ENCODE data around the gene CENPVL2.
A peak's percentile ranks its signal among the peaks of the same experiment; 100 is the strongest.
"Not testable (repeated sequence)": the region's sequence is repeated elsewhere in the genome, so short reads cannot be mapped to it uniquely, and the experiment has no call there.

The CENPVL2 gene

GRCh38 chrX:51643377-51643776 lies 39.3 kb downstream of the CENPVL2 start:
- no peak for DNase-seq (ENCODE audit: low read depth)
- TF ChIP-seq, protein P1, sequence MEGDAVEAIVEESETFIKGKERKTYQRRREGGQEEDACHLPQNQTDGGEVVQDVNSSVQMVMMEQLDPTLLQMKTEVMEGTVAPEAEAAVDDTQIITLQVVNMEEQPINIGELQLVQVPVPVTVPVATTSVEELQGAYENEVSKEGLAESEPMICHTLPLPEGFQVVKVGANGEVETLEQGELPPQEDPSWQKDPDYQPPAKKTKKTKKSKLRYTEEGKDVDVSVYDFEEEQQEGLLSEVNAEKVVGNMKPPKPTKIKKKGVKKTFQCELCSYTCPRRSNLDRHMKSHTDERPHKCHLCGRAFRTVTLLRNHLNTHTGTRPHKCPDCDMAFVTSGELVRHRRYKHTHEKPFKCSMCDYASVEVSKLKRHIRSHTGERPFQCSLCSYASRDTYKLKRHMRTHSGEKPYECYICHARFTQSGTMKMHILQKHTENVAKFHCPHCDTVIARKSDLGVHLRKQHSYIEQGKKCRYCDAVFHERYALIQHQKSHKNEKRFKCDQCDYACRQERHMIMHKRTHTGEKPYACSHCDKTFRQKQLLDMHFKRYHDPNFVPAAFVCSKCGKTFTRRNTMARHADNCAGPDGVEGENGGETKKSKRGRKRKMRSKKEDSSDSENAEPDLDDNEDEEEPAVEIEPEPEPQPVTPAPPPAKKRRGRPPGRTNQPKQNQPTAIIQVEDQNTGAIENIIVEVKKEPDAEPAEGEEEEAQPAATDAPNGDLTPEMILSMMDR (IDR thresholded peaks at IDR 0.05; ENCODE audit: insufficient read depth, low read depth, low read length, missing control alignments): no peak
- H3K4me3 ChIP-seq (ENCODE audit: low read length): no peak overlapping the region

DNA sequence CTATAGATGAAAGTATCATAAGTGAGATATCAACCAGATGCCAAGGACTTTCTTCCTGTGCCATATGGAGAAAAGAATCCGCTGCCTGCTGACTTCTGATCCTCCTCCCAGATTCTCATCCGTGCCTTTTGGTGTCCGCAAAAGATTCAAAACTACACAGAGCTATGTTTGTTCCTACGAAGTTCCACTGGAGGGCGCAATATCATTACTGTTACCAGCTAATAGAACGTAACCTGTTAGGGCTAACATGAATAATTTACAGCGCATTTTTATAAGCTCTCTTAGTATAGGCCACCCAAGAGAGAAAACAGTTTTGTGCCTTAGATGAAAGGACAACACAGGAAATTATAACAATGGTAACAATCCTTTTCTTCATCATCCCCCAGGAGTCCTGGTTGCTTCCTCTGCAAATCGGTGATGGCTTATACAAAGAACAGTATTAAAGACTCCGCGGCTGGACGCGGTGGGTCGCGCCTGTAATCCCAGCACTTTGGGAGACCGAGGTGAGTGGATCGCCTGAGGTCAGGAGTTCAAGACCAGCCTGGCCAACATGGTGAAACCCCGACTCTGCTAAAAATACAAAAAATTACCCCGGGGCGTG lies 41.1 kb downstream of the CENPVL2 start:
- peak; percentile 58 for DNase-seq (ENCODE audit: low read depth)
- TF ChIP-seq, protein P1 (IDR thresholded peaks at IDR 0.05; ENCODE audit: insufficient read depth, low read depth, low read length, missing control alignments): peak; percentile 54
- H3K4me3 ChIP-seq (ENCODE audit: low read length): no peak overlapping the region

DNA sequence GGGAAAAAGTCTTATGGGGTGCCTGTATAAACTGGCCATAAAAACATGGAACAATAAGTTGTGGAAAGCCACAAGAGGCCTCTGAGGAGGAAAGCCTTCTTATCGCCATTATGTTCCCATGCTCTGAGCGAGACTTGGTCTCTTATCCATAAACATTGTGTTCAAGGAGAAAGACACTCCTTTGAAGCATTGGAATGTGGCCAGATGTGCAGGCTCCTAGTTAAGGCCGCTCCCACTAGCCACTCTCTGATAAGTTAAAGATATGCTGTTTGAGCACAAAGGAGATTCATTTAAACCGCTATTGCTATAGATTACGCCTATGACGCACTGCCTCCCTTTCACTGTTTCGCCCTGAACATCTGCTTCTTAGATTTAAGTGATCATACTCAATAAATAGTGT lies 46.1 kb downstream of the CENPVL2 start:
- DNase-seq (ENCODE audit: low read depth); H3K4me3 ChIP-seq (ENCODE audit: low read length): not testable (repeated sequence)
